Cardiac fibroblast (primary cell): ENCODE measurements around the gene RXRB.
"Not testable (repeated sequence)": the region's sequence is repeated elsewhere in the genome, so short reads cannot be mapped to it uniquely, and the experiment has no call there.

ENCODE experiments used
- DNase-seq, 2 donors: peaks; one replicate each; pipeline versions ENCODE4 v3.0.0 to v3.0.0-alpha.2; 2010; ENCODE audit warnings: low read depth in 2 of 2
- H3K4me3 ChIP-seq, 2 donors: replicated peaks in 1 of 2; 1 replicate in 1 of 2; 2 replicates in 1 of 2; pipeline ENCODE4 v1.5.1; 2011; ENCODE audit warnings: low read depth in 2 of 2, low read length in 2 of 2, mild to moderate bottlenecking in 2 of 2, moderate library complexity in 1 of 2
- CTCF ChIP-seq: IDR thresholded peaks from one replicate; pipeline ENCODE4 v1.5.1; 2011; ENCODE audit warnings: low read depth, mild to moderate bottlenecking, low read length, inconsistent platforms

The RXRB gene

GRCh38 chr6:33154349-33154748, 46.1 kb downstream of the RXRB start:
- H3K4me3 ChIP-seq = no peak overlapping the region
- no peak for TF ChIP-seq CTCF
- DNase-seq = no peak

- no peak overlapping the region for H3K4me3 ChIP-seq
- no peak for TF ChIP-seq CTCF
- DNase-seq = no peak
These were observed 49.4 kb downstream of the RXRB start for GRCh38 chr6:33151050-33151449.

- H3K4me3 ChIP-seq, DNase-seq: not testable (repeated sequence)
These were observed 49.9 kb downstream of the RXRB start for GRCh38 chr6:33150560-33150959.

GRCh38 chr6:33147807-33148666, 52.4 kb downstream of the RXRB start:
- TF ChIP-seq CTCF = peak; percentile 87
- peak; percentile 74 to 81 for DNase-seq
- no peak overlapping the region for H3K4me3 ChIP-seq

- TF ChIP-seq CTCF = no peak
- no peak for DNase-seq
These were observed 56.1 kb downstream of the RXRB start for GRCh38 chr6:33144373-33144772.

More at GRCh38 chr6:33144373-33144772, 56.1 kb downstream of the RXRB start:
- no peak overlapping the region for H3K4me3 ChIP-seq
